ENCODE results near the gene MYPN.

The MYPN gene

DNA sequence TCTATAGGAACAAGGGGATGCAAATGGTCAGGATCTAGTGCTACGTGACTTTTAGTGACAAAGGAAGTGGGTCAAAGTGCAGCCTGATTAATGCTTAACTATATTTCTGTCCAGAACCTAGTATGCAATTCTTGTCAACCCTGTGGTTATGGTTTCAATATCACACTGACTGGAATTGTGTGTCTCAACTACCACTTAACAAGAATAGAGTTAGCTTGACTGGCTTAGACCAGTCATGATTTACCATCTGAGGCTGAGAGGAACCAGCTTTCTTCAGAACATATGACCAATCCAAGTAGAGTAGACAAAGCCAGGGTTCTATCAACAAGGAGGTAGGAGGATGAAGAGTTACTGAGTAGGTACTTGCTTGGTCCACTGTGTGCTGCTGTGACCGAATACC is 54.4 kb downstream of the MYPN start:
- Histone ChIP-seq H3K4me1 (no peaks in the 10 kb centered on the region), H3K9me3 (no peaks in the 10 kb centered on the region), H3K36me3 (no peaks in the 10 kb centered on the region), H3K4me3 (ENCODE audit: low read depth, low read length) (no peak overlapping the region), H3K27me3 (no peaks in the 10 kb centered on the region)
- TF ChIP-seq, protein P1, sequence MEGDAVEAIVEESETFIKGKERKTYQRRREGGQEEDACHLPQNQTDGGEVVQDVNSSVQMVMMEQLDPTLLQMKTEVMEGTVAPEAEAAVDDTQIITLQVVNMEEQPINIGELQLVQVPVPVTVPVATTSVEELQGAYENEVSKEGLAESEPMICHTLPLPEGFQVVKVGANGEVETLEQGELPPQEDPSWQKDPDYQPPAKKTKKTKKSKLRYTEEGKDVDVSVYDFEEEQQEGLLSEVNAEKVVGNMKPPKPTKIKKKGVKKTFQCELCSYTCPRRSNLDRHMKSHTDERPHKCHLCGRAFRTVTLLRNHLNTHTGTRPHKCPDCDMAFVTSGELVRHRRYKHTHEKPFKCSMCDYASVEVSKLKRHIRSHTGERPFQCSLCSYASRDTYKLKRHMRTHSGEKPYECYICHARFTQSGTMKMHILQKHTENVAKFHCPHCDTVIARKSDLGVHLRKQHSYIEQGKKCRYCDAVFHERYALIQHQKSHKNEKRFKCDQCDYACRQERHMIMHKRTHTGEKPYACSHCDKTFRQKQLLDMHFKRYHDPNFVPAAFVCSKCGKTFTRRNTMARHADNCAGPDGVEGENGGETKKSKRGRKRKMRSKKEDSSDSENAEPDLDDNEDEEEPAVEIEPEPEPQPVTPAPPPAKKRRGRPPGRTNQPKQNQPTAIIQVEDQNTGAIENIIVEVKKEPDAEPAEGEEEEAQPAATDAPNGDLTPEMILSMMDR (IDR thresholded peaks at IDR 0.05; ENCODE audit: low read depth, low read length), result no peak
- DNase-seq, result no peak

DNA sequence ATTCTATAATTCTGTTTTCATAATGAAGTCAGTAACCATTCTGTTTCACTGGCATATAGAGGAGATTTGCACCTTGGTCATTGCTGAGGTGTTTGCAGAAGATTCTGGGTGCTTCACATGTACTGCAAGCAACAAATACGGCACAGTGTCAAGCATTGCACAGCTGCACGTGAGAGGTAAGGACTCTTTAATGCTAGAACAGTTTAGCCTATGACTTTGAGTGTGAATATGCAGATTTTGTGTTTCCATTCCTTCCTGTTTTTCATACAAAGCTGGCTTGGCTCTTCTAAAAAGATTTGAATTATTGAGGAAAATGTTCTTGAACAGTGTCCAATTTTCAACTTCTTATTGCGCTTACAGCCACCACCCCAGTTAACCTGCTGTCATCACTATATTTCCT is 56.4 kb downstream of the MYPN start:
- Histone ChIP-seq H3K4me3 (ENCODE audit: low read depth, low read length) (no peak overlapping the region), H3K27me3 (no peaks in the 10 kb centered on the region), H3K9me3 (no peaks in the 10 kb centered on the region), H3K4me1 (no peaks in the 10 kb centered on the region), H3K36me3 (no peaks in the 10 kb centered on the region)
- no peak for DNase-seq
- TF ChIP-seq, protein P1 (IDR thresholded peaks at IDR 0.05; ENCODE audit: low read depth, low read length), result no peak

DNA sequence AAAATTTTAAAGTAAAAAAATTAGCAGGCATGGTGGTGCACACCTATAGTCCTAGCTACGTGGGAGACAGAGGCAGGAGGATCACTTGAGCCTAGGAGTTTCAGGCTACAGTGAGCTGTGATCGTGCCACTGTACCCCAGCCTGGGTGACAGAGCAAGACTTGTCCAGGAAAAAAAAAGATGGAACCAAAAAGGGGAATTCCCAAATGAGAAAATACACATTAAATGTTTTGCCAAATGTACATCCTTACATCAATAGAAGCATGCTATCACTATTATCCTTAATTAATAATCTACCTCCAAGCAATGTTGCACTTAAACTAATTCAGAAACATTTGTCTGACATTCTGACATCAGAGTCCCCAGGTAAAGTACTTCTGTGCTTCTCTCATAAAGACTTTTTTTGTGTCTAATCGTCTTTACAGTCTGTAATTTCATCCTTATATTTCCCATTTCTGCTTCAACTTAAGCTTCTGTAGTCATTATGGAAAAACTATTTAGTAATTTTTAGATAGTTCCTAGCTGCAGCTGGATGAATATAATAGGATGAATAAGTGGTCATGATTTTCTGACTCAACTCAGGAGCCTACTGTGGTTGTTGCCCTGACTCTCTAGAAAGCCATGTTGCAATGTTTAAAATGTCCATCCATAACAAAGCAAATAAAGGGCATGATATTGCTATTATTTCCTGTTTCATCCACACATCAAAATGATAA is 57.7 kb downstream of the MYPN start:
- Histone ChIP-seq H3K9me3 (no peaks in the 10 kb centered on the region), H3K36me3 (no peaks in the 10 kb centered on the region), H3K4me3 (ENCODE audit: low read depth, low read length) (no peak overlapping the region), H3K27me3 (no peaks in the 10 kb centered on the region), H3K4me1 (no peaks in the 10 kb centered on the region)
- TF ChIP-seq, protein P1 (IDR thresholded peaks at IDR 0.05; ENCODE audit: low read depth, low read length), result no peak
- no peak for DNase-seq

DNA sequence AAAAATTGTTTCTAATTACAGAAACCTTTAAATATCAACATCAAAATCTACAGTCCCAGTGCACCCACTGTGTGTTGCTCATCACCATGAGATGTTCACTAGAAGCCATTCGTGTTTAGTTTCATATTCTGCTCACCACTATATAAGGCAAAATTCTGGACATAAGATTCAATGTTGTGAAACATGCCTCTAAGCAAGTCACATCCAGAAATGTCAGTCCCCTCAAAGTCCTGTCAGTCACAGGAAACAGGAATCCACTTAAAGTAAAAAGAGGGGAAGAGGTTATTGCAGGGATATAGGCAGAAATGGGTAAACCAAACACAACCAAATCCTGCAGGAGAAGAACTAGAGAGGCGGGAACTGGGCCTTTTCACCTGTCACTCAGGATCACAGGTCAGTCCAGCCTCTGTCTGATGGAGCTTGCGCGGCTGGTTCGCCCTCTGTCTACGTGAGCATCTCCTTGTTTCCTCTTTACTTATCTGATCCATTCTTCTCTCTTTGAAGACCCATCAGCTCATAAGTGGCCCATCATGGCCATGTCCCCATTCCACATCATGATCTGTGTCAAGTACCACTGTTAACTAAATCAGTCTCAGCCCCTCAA is 58.4 kb downstream of the MYPN start:
- Histone ChIP-seq H3K4me1 (no peaks in the 10 kb centered on the region), H3K4me3 (ENCODE audit: low read depth, low read length) (no peak overlapping the region), H3K9me3 (no peaks in the 10 kb centered on the region), H3K36me3 (no peaks in the 10 kb centered on the region), H3K27me3 (no peaks in the 10 kb centered on the region)
- TF ChIP-seq, protein P1 (IDR thresholded peaks at IDR 0.05; ENCODE audit: low read depth, low read length), result no peak
- DNase-seq, result no peak

DNA sequence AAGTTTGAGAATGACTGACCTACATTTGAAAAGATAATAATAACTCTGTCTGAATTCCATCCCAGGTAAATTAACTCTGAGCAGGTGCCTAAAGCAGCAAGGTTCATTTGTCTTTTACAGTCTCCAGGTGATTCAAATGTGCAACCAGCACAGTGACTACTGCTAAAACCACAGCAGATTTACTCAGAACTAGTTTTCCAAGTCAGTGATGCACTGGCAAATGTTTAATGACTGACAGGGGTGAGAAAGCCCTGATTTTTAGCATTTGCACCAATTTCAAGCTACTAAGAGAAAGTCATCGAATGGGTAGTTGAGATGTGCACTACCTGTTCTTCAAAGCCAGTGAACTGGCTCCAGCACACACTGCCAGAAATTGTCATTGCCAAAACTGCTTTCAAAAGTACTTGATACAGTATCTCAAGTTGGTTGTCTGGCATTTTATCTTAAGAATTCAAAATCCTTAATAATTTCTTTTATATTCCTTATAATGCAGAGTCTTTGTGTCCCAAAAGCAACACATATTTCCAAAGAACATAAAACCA is 62.3 kb downstream of the MYPN start:
- no peak for DNase-seq
- Histone ChIP-seq H3K9me3 (no peaks in the 10 kb centered on the region), H3K36me3 (no peaks in the 10 kb centered on the region), H3K4me3 (ENCODE audit: low read depth, low read length) (no peak overlapping the region), H3K27me3 (no peaks in the 10 kb centered on the region), H3K4me1 (no peaks in the 10 kb centered on the region)
- TF ChIP-seq, protein P1 (IDR thresholded peaks at IDR 0.05; ENCODE audit: low read depth, low read length), result no peak

DNA sequence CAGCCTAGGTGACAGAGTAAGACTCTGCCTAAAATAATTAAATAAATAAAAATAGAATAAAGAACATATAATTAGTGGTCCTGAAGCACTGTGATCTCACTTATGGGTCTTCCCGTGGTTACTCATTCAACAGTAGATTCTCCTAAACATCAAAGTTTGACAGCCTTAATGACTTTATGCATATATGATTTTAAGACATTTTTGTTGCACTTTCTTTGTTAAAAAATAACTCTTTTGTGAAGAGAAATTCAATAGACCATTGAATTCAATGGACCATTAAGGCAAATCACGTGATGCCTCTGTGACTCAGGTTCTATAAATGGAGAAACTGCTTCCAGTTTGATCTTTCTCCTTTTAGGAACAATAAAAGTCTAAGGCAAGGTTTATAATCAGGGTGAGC is 63.0 kb downstream of the MYPN start:
- Histone ChIP-seq H3K27me3 (no peaks in the 10 kb centered on the region), H3K4me3 (ENCODE audit: low read depth, low read length) (no peak overlapping the region), H3K4me1 (no peaks in the 10 kb centered on the region), H3K36me3 (no peaks in the 10 kb centered on the region), H3K9me3 (no peaks in the 10 kb centered on the region)
- TF ChIP-seq, protein P1 (IDR thresholded peaks at IDR 0.05; ENCODE audit: low read depth, low read length), result no peak
- DNase-seq, result no peak
